ENCODE results near the gene TMEM121B.

GRCh38 chr22:17103351-17103750, 17.8 kb downstream of the TMEM121B start:
- TF ChIP-seq, protein P1, sequence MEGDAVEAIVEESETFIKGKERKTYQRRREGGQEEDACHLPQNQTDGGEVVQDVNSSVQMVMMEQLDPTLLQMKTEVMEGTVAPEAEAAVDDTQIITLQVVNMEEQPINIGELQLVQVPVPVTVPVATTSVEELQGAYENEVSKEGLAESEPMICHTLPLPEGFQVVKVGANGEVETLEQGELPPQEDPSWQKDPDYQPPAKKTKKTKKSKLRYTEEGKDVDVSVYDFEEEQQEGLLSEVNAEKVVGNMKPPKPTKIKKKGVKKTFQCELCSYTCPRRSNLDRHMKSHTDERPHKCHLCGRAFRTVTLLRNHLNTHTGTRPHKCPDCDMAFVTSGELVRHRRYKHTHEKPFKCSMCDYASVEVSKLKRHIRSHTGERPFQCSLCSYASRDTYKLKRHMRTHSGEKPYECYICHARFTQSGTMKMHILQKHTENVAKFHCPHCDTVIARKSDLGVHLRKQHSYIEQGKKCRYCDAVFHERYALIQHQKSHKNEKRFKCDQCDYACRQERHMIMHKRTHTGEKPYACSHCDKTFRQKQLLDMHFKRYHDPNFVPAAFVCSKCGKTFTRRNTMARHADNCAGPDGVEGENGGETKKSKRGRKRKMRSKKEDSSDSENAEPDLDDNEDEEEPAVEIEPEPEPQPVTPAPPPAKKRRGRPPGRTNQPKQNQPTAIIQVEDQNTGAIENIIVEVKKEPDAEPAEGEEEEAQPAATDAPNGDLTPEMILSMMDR (IDR thresholded peaks at IDR 0.05) = no peak
- TF ChIP-seq POLR2AphosphoS5 (IDR thresholded peaks at IDR 0.05) = no peak
- no peak for TF ChIP-seq POLR2A (IDR thresholded peaks at IDR 0.05)

Measured in suprapubic skin (tissue), 4 donors.